ENCODE measurements around the gene TEX52. TPM values are rescaled to one million over a fixed set of nuclear protein-coding genes. Genes with fewer than 3 reads are reported as not detected.
A peak's percentile ranks its signal among the peaks of the same experiment; 100 is the strongest.

Gene TEX52
- total and polyA plus RNA-seq, 10 of the 15 experiments (the other 5 are each of a cell fraction or from before 2014, with no cell fraction given), result 0.23 TPM; not detected in 9

- H3K79me2 ChIP-seq (ENCODE audit: control insufficient read depth, insufficient read depth, low read length), result no peaks in the 10 kb centered on the region
- WGBS (ENCODE audit: insufficient coverage, insufficient replicate concordance, low lambda C conversion rate, missing lambda C conversion rate), result 47% methylated on average over 11 of the region's 11 CpGs
- no peaks in the 10 kb centered on the region for H3K9me3 ChIP-seq (replicated peaks; ENCODE audit: control insufficient read depth, insufficient read depth, low read length)
- ChIA-PET CTCF (interaction anchor here (1.0 to 3.0 kb wide), 7 partner anchors 16 to 184 kb away, joined by 3 to 24 read pairs (median 5); no protein-coding TSS in a partner anchor), SMC1A (ENCODE audit: uncharacterized antibody, unreplicated experiment) (interaction anchor here (1.3 kb wide), 1 partner anchor 91 kb away, joined by 6 read pairs; no protein-coding TSS in a partner anchor), POLR2A (no interaction called here), RAD21 (ENCODE audit: unreplicated experiment) (interaction anchor here (1.5 kb wide), 1 partner anchor 188 kb away, joined by 6 read pairs; no protein-coding TSS in a partner anchor)
- no peaks in the 10 kb centered on the region for H3K4me1 ChIP-seq (ENCODE audit: control insufficient read depth, insufficient read depth, low read length)
- FAIRE-seq, result no peak
- no peak overlapping the region for H3K27ac ChIP-seq (ENCODE audit: control insufficient read depth, insufficient read depth)
- BruUV-seq (replicated peaks), result no TSS peak
- no peak overlapping the region for H3K4me3 ChIP-seq
- no peaks in the 10 kb centered on the region for H4K20me1 ChIP-seq (ENCODE audit: control insufficient read depth, insufficient read depth)
- H3K9ac ChIP-seq (ENCODE audit: control insufficient read depth, insufficient read depth, low read length), result no peak overlapping the region
- H3K27me3 ChIP-seq (replicated peaks in 1 of 2; ENCODE audit: control insufficient read depth in 2 of 2, insufficient read depth in 2 of 2, low read length in 1 of 2), result no peaks in the 10 kb centered on the region
- TF ChIP-seq SMC3 (IDR thresholded peaks at IDR 0.05; ENCODE audit: borderline replicate concordance, low read length), result peak; percentile 61
- peak; percentile 43 for TF ChIP-seq RAD21 (IDR thresholded peaks at IDR 0.05; ENCODE audit: insufficient read depth, low read depth, low read length)
- TF ChIP-seq SP1 (IDR thresholded peaks at IDR 0.05; ENCODE audit: low read depth, low read length), result no peak
- TF ChIP-seq, protein P1, sequence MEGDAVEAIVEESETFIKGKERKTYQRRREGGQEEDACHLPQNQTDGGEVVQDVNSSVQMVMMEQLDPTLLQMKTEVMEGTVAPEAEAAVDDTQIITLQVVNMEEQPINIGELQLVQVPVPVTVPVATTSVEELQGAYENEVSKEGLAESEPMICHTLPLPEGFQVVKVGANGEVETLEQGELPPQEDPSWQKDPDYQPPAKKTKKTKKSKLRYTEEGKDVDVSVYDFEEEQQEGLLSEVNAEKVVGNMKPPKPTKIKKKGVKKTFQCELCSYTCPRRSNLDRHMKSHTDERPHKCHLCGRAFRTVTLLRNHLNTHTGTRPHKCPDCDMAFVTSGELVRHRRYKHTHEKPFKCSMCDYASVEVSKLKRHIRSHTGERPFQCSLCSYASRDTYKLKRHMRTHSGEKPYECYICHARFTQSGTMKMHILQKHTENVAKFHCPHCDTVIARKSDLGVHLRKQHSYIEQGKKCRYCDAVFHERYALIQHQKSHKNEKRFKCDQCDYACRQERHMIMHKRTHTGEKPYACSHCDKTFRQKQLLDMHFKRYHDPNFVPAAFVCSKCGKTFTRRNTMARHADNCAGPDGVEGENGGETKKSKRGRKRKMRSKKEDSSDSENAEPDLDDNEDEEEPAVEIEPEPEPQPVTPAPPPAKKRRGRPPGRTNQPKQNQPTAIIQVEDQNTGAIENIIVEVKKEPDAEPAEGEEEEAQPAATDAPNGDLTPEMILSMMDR (IDR thresholded peaks at IDR 0.05 in 2 of 3, conservative IDR thresholded peaks at IDR 0.05 in 1 of 3; ENCODE audit: control insufficient read depth in 2 of 3, extremely low read depth in 1 of 3, insufficient read depth in 1 of 3, low read depth in 3 of 3, low read length in 3 of 3), result peak; percentile 54 to 85 (median 68)
- no peak overlapping the region for H2AFZ ChIP-seq (ENCODE audit: control insufficient read depth, low read depth, low read length)
- in situ Hi-C loops (cut with MboI), result no loop called here
- no peak overlapping the region for H3K4me2 ChIP-seq (ENCODE audit: control insufficient read depth, insufficient read depth)
- intact Hi-C loops (cut with micrococcal nuclease; ENCODE audit: unreplicated experiment), result loop anchor here (1.0 kb wide), 1 partner anchor 91 kb away; no protein-coding TSS in a partner anchor
- ATAC-seq, result peak; percentile 90
- peaks cover 2 to 6% of the 10 kb centered on the region in 2 experiments; a peak in 3 of 4 replicates for H3K36me3 ChIP-seq (ENCODE audit: control insufficient read depth in 2 of 2, insufficient read depth in 2 of 2, low read length in 1 of 2)
- no peak for DNase-seq (ENCODE audit: low read depth, low spot score)
These were observed 3.2 kb downstream of the TEX52 start for GRCh38 chr12:2853626-2854025.

- H3K9ac ChIP-seq (ENCODE audit: control insufficient read depth, insufficient read depth, low read length), result no peak overlapping the region
- no peak overlapping the region for H3K4me2 ChIP-seq (ENCODE audit: control insufficient read depth, insufficient read depth)
- no peak for ATAC-seq
- no peaks in the 10 kb centered on the region for H4K20me1 ChIP-seq (ENCODE audit: control insufficient read depth, insufficient read depth)
- POLR2A ChIA-PET, result interaction anchor here (0.5 to 0.6 kb wide), 2 partner anchors 24 to 26 kb away, joined by 3 read pairs; no protein-coding TSS in a partner anchor
- no peak for FAIRE-seq
- RAD21 ChIA-PET (ENCODE audit: unreplicated experiment), result no interaction called here
- no peak for DNase-seq (ENCODE audit: low read depth, low spot score)
- no peak overlapping the region for H3K27ac ChIP-seq (ENCODE audit: control insufficient read depth, insufficient read depth)
- H3K36me3 ChIP-seq (ENCODE audit: control insufficient read depth in 2 of 2, insufficient read depth in 2 of 2, low read length in 1 of 2), result no peaks in the 10 kb centered on the region
- H3K4me3 ChIP-seq, result no peak overlapping the region
- SMC1A ChIA-PET (ENCODE audit: uncharacterized antibody, unreplicated experiment), result no interaction called here
- no peaks in the 10 kb centered on the region for H3K9me3 ChIP-seq (replicated peaks; ENCODE audit: control insufficient read depth, insufficient read depth, low read length)
- H3K4me1 ChIP-seq (ENCODE audit: control insufficient read depth, insufficient read depth, low read length), result no peaks in the 10 kb centered on the region
- no peaks in the 10 kb centered on the region for H3K27me3 ChIP-seq (replicated peaks in 1 of 2; ENCODE audit: control insufficient read depth in 2 of 2, insufficient read depth in 2 of 2, low read length in 1 of 2)
- no peak overlapping the region for H2AFZ ChIP-seq (ENCODE audit: control insufficient read depth, low read depth, low read length)
- CTCF ChIA-PET, result interaction anchor here (0.9 to 1.4 kb wide), 3 partner anchors 92 to 189 kb away, joined by 3 to 7 read pairs (median 3); no protein-coding TSS in a partner anchor
- no TSS peak for BruUV-seq (replicated peaks)
- in situ Hi-C loops (cut with MboI), result no loop called here
- H3K79me2 ChIP-seq (ENCODE audit: control insufficient read depth, insufficient read depth, low read length), result no peaks in the 10 kb centered on the region
- intact Hi-C loops (cut with micrococcal nuclease; ENCODE audit: unreplicated experiment), result loop anchor here (1.0 kb wide), 1 partner anchor 189 kb away; no protein-coding TSS in a partner anchor
- 79% methylated on average over 3 of the region's 3 CpGs for WGBS (ENCODE audit: insufficient coverage, insufficient replicate concordance, low lambda C conversion rate, missing lambda C conversion rate)
- TF ChIP-seq KDM1A (IDR thresholded peaks at IDR 0.05; ENCODE audit: borderline replicate concordance) (no peak), ETV6 (conservative IDR thresholded peaks at IDR 0.05 in 1 of 2, IDR thresholded peaks at IDR 0.05 in 1 of 2; ENCODE audit: borderline replicate concordance in 1 of 2, low read depth in 1 of 2) (no peak), YBX1 (IDR thresholded peaks at IDR 0.05) (no peak), SIN3A (IDR thresholded peaks at IDR 0.05; ENCODE audit: low read depth, low read length) (no peak), YY1 (IDR thresholded peaks at IDR 0.05; ENCODE audit: low read depth, low read length) (no peak), NRF1 (conservative IDR thresholded peaks at IDR 0.05; ENCODE audit: low read depth, low read length) (no peak), RELA (IDR thresholded peaks at IDR 0.05; ENCODE audit: borderline replicate concordance, partially characterized antibody) (no peak), ZNF217 (IDR thresholded peaks at IDR 0.05) (no peak), HCFC1 (IDR thresholded peaks at IDR 0.05; ENCODE audit: low read length) (no peak), SP1 (IDR thresholded peaks at IDR 0.05; ENCODE audit: low read depth, low read length) (no peak), PAX8 (IDR thresholded peaks at IDR 0.05) (no peak), IKZF2 (IDR thresholded peaks at IDR 0.05) (no peak), CEBPB (IDR thresholded peaks at IDR 0.05; ENCODE audit: borderline replicate concordance in 1 of 2, low read depth in 2 of 2, low read length in 2 of 2) (no peak), TCF7 (IDR thresholded peaks at IDR 0.05; ENCODE audit: borderline replicate concordance) (no peak), HDGF (IDR thresholded peaks at IDR 0.05) (no peak)
These were observed 4.9 kb downstream of the TEX52 start for GRCh38 chr12:2851931-2852330.
